Measurements from ENCODE around the gene KCNIP1.

DNA sequence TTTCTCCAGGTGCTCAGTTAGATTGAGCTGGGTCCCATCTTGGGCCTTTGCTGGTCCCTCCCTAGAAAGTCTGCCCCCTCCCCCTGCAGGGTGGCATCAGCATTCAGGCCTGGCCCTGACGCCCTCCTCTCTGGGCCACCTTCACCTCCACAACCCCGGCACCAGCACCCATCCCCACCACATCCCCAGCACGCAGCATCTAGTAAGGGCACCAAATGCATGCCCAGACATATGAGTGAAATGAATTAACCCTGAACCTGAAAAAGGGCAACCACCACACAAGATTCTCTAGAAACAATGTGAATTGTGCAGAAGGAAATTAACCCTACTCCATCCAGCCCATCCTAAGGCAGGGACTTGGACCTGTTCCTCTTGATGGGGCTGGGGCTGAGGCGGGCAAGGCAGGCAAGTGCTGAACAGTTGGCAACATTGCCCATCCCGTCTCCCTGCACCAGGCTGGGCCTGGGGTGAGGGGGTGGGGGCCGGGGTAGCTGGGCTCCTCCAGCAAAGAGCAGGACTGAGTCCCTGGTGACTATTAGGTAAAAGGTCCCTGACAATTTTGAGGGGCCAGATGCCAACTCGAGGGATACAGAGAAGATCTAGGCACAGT is 125.9 kb downstream of the KCNIP1 start:
- TF ChIP-seq CTCF (conservative IDR thresholded peaks at IDR 0.05; ENCODE audit: low read depth, low read length), result no peak
- TF ChIP-seq EZH2phosphoT487 (IDR thresholded peaks at IDR 0.05; ENCODE audit: borderline replicate concordance, low read length), result no peak

Measured in PC-3 (cell line).